ENCODE measurements around the gene NTM. TPM values are rescaled to one million over a fixed set of nuclear protein-coding genes. Genes with fewer than 3 reads are reported as not detected.

The NTM gene
- total RNA-seq, 4 donors from 2014 or later: 1.4 to 5.7 TPM; not detected in 2

DNA sequence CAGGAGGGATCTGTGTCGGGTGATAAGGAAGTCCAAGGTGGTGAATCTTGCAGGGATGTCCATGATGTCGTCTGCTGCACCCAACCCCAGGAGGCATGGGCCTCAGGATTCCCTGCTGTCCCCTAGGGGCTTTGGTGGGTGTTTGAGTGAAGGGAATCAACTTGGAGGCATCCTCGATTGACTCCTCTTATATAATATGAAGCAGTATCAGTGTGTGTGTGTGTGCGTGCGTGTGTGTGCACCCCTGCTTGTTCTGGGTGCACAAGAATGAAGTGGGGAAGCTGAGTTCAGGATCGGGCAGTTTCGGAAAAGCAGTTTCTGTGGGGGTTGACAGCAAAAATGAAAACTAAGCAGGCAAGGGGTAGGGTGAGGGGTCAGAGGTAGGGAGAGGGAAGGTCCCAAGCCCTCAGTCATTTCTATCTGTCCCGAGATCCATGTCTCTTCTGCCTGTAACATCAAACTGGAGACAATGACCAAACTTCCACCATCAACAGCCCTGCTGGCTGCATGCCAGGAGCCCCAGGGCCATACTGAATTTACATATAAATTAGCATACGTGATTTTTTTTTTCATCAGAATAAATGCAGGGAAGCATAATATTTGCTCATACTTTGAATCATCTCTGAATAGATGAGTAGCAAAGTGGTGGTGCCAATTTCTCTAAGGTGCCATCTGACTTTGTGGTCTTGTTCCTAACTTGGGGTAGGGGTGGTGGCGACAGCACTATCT lies 2.0 kb downstream of the NTM start:
- H3K36me3 ChIP-seq: no peaks in the 10 kb centered on the region
- intact Hi-C loops (cut with DNase I; ENCODE audit: low total_unique reads): no loop called here
- H3K27me3 ChIP-seq: peaks cover 0 to 5% of the 10 kb centered on the region in 2 donors
- H3K27ac ChIP-seq: no peak overlapping the region
- H3K9me3 ChIP-seq: no peaks in the 10 kb centered on the region
- H3K4me3 ChIP-seq: no peak overlapping the region
- H3K4me1 ChIP-seq: peaks cover 0 to 3% of the 10 kb centered on the region in 2 donors
- no peak for DNase-seq
- TF ChIP-seq POLR2A (IDR thresholded peaks at IDR 0.05): no peak
- TF ChIP-seq, protein P1, sequence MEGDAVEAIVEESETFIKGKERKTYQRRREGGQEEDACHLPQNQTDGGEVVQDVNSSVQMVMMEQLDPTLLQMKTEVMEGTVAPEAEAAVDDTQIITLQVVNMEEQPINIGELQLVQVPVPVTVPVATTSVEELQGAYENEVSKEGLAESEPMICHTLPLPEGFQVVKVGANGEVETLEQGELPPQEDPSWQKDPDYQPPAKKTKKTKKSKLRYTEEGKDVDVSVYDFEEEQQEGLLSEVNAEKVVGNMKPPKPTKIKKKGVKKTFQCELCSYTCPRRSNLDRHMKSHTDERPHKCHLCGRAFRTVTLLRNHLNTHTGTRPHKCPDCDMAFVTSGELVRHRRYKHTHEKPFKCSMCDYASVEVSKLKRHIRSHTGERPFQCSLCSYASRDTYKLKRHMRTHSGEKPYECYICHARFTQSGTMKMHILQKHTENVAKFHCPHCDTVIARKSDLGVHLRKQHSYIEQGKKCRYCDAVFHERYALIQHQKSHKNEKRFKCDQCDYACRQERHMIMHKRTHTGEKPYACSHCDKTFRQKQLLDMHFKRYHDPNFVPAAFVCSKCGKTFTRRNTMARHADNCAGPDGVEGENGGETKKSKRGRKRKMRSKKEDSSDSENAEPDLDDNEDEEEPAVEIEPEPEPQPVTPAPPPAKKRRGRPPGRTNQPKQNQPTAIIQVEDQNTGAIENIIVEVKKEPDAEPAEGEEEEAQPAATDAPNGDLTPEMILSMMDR (IDR thresholded peaks at IDR 0.05): no peak

GRCh38 chr11:131373095-131373725 lies 2.8 kb downstream of the NTM start:
- DNase-seq: no peak
- Histone ChIP-seq H3K4me3 (no peak overlapping the region), H3K9me3 (no peaks in the 10 kb centered on the region), H3K27ac (no peak overlapping the region), H3K36me3 (no peaks in the 10 kb centered on the region), H3K4me1 (peaks cover 0 to 3% of the 10 kb centered on the region in 2 donors), H3K27me3 (peaks cover 0 to 5% of the 10 kb centered on the region in 2 donors)
- TF ChIP-seq, protein P1 (IDR thresholded peaks at IDR 0.05): no peak
- no peak for TF ChIP-seq POLR2A (IDR thresholded peaks at IDR 0.05)
- intact Hi-C loops (cut with DNase I; ENCODE audit: low total_unique reads): no loop called here

DNA sequence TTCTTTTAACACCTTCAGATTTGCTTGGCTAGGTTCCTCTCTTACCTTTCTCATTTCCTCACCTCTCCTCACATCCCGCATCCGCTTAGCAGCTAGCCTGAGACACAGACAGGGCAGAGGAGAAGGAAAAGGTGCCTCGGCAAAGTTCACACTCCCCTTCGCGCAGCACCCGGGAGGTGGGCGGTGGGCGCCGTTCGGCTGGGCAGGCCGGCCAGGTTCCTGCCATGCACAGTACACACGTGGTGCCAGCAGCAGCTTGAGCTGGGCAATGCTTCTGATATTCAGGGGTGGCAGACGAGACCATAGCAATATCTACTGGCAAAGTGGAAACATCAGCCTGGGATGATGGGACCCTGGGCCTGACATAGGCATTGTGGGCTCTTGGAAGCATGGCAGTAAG lies 3.3 kb downstream of the NTM start:
- no peaks in the 10 kb centered on the region for H3K9me3 ChIP-seq
- H3K27ac ChIP-seq: no peak overlapping the region
- H3K4me3 ChIP-seq: no peak overlapping the region
- TF ChIP-seq, protein P1 (IDR thresholded peaks at IDR 0.05): no peak
- TF ChIP-seq POLR2A (IDR thresholded peaks at IDR 0.05): no peak
- peaks cover 0 to 5% of the 10 kb centered on the region in 2 donors for H3K27me3 ChIP-seq
- H3K36me3 ChIP-seq: no peaks in the 10 kb centered on the region
- intact Hi-C loops (cut with DNase I; ENCODE audit: low total_unique reads): no loop called here
- H3K4me1 ChIP-seq: peaks cover 0 to 3% of the 10 kb centered on the region in 2 donors
- no peak for DNase-seq

DNA sequence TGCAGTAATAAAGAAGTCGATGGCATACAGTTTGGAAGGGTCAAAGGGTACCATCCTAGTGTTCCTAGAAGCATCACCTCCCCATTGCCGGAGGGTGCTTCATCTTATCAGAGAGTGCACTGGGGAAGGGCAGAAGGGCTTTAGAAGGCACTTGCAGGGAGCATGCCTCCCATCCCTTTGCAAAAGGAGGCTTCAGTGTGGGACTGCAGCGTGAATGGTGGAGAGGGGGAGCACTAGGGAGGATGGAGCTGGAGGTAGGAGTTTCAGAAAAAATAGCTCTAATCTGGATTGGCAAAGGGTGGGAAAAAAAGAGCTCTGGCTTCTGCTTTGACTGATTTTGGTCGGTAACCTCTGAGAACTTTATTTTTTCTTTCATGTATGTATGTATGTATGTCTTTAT lies 5.0 kb downstream of the NTM start:
- peaks cover 0 to 3% of the 10 kb centered on the region in 2 donors for H3K4me1 ChIP-seq
- intact Hi-C loops (cut with DNase I; ENCODE audit: low total_unique reads): no loop called here
- no peak overlapping the region for H3K27ac ChIP-seq
- peaks cover 0 to 5% of the 10 kb centered on the region in 2 donors for H3K27me3 ChIP-seq
- no peak overlapping the region for H3K4me3 ChIP-seq
- TF ChIP-seq, protein P1 (IDR thresholded peaks at IDR 0.05): no peak
- TF ChIP-seq POLR2A (IDR thresholded peaks at IDR 0.05): no peak
- no peaks in the 10 kb centered on the region for H3K36me3 ChIP-seq
- H3K9me3 ChIP-seq: no peaks in the 10 kb centered on the region
- no peak for DNase-seq

GRCh38 chr11:131375915-131376314 lies 5.5 kb downstream of the NTM start:
- Histone ChIP-seq H3K27me3 (peaks cover 0 to 5% of the 10 kb centered on the region in 2 donors), H3K27ac (no peak overlapping the region), H3K9me3 (no peaks in the 10 kb centered on the region), H3K36me3 (no peaks in the 10 kb centered on the region), H3K4me1 (peaks cover 0 to 3% of the 10 kb centered on the region in 2 donors), H3K4me3 (no peak overlapping the region)
- no peak for DNase-seq
- intact Hi-C loops (cut with DNase I; ENCODE audit: low total_unique reads): no loop called here
- no peak for TF ChIP-seq POLR2A (IDR thresholded peaks at IDR 0.05)
- TF ChIP-seq, protein P1 (IDR thresholded peaks at IDR 0.05): no peak

All from uterus (tissue), 4 donors.